Bronchial epithelial cell (primary cell): ENCODE data around the gene FEV. TPM values are rescaled to one million over a fixed set of nuclear protein-coding genes. Genes with fewer than 3 reads are reported as not detected.

Experiments used
- DNase-seq: peaks from one replicate; pipeline ENCODE4 v3.0.0-alpha.2; 2010; ENCODE audit warnings: low read depth
- FAIRE-seq: peaks from 2 replicates; lab custom pipeline; 2011; peaks lifted over from hg19 to GRCh38; lab: Jason Lieb, UNC
- H3K27me3 ChIP-seq: 2 replicates; pipeline ENCODE4 v1.5.1; 2011; ENCODE audit warnings: low read length; ENCODE audit not compliant: control insufficient read depth, insufficient read depth
- H3K36me3 ChIP-seq: 2 replicates; pipeline ENCODE4 v1.5.1; 2011; ENCODE audit warnings: low read length; ENCODE audit not compliant: control insufficient read depth, insufficient read depth
- H3K4me3 ChIP-seq: 2 replicates; pipeline ENCODE4 v1.5.1; 2011; ENCODE audit warnings: mild to moderate bottlenecking, low read depth, low read length, control low read depth
- CTCF ChIP-seq: IDR thresholded peaks from 2 replicates; pipeline ENCODE4 v1.5.1; 2011; ENCODE audit warnings: mild to moderate bottlenecking, moderate library complexity, low read length, control low read depth, inconsistent platforms; ENCODE audit not compliant: insufficient read depth, severe bottlenecking
- total RNA-seq: library from RNA; depleted of rRNA; stranded (reverse); fragments of >200 nt; gene quantifications from 2 replicates; pipeline ENCODE4 v1.2.1, GENCODE V29; 2014

Gene FEV
- total RNA-seq, 1 donor from 2014 or later, result not detected

- Histone ChIP-seq H3K4me3 (no peak overlapping the region), H3K36me3 (no peaks in the 10 kb centered on the region), H3K27me3 (peaks cover 24% of the 10 kb centered on the region)
- TF ChIP-seq CTCF, result no peak
- DNase-seq (no peak), FAIRE-seq (no peak)
Observed at GRCh38 chr2:218999021-218999880, 14.3 kb upstream of the FEV start.

- DNase-seq (peak; percentile 23), FAIRE-seq (no peak)
- no peaks in the 10 kb centered on the region for H3K36me3 ChIP-seq
- peaks cover 25% of the 10 kb centered on the region for H3K27me3 ChIP-seq
- no peak overlapping the region for H3K4me3 ChIP-seq
- no peak for TF ChIP-seq CTCF
Observed at GRCh38 chr2:218998414-218999002, 13.5 kb upstream of the FEV start.

GRCh38 chr2:218997731-218998130, 12.7 kb upstream of the FEV start:
- TF ChIP-seq CTCF, result no peak
- Histone ChIP-seq H3K27me3 (peaks cover 25% of the 10 kb centered on the region), H3K36me3 (no peaks in the 10 kb centered on the region), H3K4me3 (no peak overlapping the region)
- FAIRE-seq (no peak), DNase-seq (no peak)

GRCh38 chr2:218996937-218997336, 12.0 kb upstream of the FEV start:
- FAIRE-seq, result no peak
- Histone ChIP-seq H3K4me3 (no peak overlapping the region), H3K36me3 (no peaks in the 10 kb centered on the region), H3K27me3 (peaks cover 29% of the 10 kb centered on the region)
- no peak for TF ChIP-seq CTCF
- no peak for DNase-seq

GRCh38 chr2:218995972-218996711, 11.2 kb upstream of the FEV start:
- peak; percentile 58 for DNase-seq
- Histone ChIP-seq H3K27me3 (peaks cover 37% of the 10 kb centered on the region), H3K36me3 (no peaks in the 10 kb centered on the region), H3K4me3 (peak overlapping the region; percentile 28)
- TF ChIP-seq CTCF, result peak; percentile 91
- peak; percentile 89 for FAIRE-seq
